ENCODE measurements around the gene SOWAHB.
"Not testable (repeated sequence)": the region's sequence is repeated elsewhere in the genome, so short reads cannot be mapped to it uniquely, and the experiment has no call there.

The SOWAHB gene

DNA sequence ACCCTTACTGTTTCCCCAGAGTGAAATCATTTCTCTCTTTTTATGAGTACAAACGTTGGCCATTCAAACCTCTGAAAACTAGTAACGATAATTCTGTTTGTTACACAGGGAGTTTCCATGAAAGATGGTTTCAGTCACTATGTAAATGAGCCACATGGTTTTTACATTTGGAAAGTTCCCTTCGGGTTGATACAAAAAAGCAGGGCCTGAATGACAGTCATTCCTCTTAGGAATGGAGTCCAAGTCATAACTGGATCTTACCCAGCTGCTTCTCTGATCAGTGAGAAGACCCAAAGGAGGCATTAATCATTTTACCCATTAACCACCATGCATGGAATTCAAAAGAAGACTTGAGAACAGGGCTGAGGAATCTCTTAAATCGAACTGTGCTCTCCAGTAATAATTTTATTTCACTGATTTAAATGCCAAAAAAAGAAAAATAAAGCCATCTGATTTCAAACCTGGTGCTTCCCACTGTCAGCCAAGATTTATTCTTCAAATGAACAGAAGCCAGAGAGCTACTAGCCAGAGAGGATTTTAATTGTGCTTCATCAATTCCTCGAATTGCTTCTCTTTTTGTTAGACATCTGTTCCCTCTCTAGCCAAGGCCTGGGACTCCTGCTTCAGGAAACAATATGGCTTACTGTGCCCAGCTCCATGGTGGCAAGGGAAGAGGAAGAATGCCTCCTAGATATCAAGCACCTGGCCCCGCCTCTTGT is 3.2 kb downstream of the SOWAHB start:
- no peak for DNase-seq (ENCODE audit: low read depth)

DNA sequence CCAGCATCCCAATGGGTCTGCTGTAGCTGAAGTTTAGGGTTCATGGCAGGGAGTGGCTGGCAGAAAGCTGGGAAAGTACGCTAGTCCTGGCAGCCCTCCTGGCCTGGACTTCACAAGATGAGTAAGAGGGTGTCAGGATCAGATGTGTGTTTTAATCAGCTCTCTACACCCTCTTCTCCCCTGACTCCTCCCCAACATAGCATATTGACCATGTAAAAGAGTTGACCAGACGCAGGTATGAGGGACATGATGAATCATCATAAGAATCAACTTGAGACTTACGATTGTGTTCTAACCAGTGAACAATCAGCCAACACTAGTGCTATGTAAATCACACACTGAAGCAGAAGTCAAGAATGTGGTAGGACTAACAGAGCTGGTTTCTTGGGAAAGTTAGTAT is 5.3 kb downstream of the SOWAHB start:
- DNase-seq (ENCODE audit: low read depth): no peak

DNA sequence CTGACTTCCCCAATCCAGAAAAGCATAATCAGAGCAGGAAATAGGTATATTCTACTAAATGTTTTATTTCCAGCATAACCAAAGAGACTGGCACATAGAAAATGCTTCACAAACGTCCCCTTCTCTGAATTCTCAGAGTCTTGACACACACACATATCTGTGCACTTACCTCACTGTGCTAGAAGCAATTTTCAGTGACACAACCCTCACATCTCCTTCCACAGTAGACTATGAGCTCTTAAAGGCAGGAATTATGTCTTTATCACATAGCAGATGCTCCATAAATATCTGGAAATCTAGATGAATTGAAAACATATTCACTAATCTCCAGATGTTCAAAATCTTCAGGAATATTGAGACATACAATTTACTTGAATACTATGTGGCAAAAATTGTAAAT is 5.9 kb downstream of the SOWAHB start:
- no peak for DNase-seq (ENCODE audit: low read depth)

DNA sequence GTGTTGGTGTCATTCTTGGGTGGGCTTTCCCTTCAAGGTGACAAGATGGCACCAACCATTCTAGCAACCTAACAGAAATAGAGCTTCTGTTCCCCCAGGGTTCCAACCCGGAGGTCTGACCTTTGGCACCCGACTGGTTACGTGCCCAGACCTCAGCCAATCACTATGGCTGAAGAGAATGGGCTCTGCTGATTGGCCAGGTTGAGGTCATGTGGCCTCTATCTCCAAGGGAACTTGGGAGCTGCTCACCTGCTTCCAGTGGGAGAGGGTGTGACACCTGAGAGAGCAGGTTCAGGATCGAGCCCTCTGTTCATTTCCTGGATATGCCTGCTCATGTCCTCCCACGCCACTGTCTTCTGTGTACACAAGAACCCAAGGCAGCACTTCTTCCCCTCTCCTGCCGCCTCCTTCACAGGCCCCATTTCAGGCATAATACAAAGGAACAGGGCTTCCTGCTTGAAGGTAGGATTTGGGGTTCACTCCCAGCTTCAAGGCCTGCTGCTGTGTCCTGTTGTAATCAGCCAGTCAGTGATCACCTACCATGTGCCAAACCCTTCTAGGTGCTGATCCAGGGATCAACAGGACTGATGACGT is 11.0 kb downstream of the SOWAHB start:
- DNase-seq (ENCODE audit: low read depth): no peak

DNA sequence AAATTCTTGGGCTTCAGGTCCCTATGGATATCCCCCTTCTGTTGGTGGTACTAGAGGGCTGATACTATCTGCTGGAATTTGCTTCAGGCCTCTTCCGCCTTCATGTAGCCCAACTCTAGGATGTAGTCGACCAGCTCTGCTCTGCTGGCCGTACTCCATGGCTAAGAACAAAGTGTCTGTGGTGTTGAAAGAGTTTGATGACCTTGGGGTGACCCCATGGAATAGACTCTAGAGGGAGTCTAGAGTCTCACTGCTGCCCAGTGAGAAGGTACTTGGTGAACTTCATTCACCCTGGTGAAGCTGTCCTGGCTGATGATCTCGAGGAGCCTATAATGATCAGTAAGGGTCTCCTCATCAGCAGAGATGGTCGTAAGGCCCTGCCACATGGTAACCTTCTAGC is 11.7 kb downstream of the SOWAHB start:
- DNase-seq (ENCODE audit: low read depth): no peak

DNA sequence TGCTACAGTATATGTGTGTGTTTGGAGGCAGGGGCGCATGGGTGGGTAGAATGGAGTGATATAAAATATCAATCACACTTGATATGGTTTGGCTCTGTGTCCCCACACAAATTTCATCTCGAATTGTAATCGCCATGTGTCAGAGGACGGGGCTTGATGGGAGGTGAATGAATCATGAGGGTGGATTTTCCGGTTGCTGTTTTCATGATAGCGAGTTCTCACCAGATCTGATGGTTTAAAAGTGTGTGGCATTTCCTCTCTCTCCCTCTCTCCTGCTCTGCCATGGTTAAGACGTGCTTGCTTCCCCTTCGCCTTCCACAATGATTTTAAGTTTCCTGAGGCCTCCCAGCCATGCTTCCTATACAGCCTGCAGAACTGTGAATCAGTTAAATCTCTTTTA is 14.8 kb downstream of the SOWAHB start:
- peak; percentile 18 for DNase-seq (ENCODE audit: low read depth)

DNA sequence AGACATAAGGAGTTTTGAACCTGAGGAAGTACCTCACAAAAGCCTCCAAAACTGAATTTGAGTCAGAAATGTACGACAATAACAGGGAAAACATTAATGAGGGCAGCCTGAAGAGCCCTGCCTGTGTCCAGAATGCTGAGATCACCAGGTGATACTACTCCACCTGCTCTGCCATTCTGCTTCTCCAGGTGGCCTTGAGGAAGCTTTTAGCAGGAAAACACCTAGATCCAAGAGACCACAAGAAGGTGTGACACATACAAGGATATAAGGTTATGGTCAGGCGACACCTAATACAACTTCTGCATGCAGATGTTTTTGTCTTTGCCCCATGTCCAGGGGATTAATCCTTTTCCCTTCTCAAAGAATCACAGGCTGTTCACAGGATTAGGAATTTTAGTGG is 15.3 kb downstream of the SOWAHB start:
- DNase-seq (ENCODE audit: low read depth): no peak

DNA sequence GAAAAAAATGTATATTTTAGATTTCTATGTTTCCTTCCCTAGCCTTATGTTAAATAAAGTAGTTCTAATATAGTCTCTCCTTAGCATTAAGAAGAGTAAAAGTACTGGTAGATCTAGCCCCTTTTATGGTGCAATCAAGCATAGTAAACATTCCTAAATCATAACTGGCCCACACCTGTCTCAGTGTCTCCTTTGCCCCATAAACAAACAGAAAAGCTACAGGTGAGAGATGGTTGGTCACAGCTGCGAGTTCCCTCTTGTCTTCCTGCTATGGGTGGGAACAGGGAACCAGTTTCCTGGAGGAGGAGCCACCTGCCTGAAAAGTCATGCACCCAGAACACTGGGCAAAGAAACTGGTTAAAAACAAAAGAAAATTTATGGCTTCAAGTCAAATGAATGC is 16.6 kb downstream of the SOWAHB start:
- no peak for DNase-seq (ENCODE audit: low read depth)

DNA sequence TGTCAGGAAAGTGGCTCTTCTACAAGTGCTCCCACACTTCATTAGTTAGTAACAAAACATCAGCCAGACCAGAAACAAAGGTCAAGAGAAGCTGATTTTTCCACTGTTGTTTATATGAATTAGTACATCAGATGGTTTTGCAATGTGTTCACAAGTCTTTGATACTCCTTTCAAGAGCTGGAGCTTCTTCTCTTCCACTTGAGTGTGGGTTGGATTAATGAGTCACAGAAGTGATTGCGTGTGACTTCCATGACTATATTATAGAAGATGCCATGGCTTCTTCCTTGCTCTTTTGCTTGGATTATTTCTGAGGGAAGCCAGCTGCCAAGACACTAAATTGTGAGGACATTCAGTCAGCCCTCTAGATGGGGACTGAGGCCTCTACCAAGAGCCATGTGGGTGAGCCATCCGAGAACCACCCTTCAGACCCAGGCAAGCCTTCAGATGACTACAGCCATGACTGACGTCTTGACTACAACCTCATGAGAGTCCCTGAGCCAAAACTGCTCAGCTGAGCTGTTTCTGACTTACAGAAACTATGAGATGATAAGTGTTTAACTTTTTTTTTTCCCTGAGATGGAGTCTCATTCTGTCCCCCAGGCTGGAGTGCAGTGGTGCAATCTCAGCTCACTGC is 18.1 kb downstream of the SOWAHB start:
- DNase-seq (ENCODE audit: low read depth): peak; percentile 31

DNA sequence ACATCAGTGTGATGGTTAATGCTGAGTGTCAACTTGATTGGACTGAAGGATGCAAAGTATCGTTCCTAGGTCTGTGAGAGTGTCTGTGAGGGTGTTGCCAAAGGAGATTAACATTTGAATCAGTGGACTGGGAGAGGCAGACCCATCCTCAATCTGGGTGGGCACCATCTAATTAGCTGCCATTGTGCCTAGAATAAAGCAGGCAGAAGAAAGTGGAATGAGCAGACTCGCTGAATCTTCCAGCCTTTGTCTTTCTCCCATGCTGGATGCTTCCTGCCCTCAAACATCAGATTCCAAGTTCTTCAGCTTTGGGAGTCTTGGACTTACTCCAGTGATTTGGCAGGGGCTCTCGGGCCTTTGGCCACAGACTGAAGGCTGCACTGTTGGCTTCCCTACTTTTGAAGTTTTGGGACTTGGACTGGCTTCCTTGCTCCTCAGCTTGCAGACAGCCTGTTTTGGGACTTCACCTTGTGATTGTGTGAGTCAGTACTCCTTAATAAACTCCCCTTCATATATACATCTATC is 19.2 kb downstream of the SOWAHB start:
- DNase-seq (ENCODE audit: low read depth): not testable (repeated sequence)

DNA sequence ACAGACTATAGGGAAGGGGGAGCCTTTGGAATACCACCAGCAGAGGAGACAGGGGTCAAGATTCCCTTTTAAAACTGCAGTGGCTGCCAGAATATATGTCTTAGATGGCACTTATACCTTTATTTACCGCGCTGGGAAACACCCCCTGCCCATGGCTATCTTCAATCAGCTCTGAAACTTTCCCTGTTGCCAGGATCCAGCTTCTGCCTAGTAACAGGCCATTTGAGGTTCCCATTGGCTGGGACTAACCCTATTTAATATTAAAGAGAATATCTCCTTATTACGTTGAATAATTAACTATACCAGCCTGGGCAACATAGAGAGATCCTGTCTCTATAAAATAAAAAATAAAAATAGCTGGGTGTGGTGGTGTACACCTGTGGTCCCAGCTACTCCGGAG is 23.8 kb downstream of the SOWAHB start:
- DNase-seq (ENCODE audit: low read depth): no peak

DNA sequence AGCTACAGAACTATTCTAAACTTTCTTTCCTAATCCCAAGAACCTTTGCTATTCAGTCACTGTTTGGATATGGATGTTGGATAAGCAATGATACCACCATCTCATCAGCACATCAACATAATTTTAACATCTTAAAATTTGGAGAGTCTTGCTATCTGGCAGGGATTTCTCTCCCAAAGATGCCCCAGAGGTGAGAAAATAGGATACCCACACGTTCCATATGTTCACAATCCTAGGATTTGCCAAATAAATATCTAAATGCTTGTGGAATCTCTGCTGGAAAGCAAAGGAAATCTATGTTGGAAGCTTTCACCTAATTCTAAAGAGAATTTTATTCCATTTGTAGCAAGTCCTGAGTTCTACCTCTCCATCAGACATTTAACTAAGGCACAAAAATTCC is 24.4 kb downstream of the SOWAHB start:
- DNase-seq (ENCODE audit: low read depth): no peak

DNA sequence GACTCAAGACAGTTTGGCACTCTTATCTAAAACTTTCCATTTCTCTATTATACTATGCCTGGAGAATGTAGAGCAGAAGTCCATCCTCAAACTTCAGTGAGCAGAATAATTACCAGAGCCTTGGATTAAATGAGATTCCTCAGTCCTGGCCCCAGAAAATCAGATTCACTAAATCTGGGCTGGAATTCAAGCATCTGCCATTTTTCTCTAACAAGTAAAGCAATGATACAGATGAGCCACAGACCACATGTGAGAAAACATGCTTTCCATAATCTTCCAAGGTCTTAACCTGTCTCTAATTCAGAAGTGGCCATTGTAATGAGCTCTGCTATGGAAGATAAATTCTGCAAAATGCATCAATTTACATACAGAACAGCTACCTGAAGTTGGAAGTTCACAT is 25.4 kb downstream of the SOWAHB start:
- DNase-seq (ENCODE audit: low read depth): peak; percentile 6

DNA sequence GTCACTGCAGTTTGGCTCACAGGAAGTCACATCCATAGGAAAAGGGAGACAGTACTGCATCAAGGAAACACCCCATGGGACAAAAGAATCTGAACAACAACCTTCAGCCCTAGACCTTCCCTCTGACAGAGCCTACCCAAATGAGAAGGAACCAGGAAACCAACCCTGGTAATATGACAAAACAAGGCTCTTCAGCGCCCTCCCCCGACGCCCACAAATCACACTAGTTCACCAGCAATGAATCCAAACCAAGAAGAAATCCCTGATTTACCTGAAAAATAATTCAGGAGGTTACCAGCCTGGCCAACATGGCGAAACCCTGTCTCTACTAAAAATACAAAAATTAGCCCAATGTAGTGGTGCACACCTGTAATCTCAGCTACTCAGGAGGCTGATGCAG is 29.2 kb downstream of the SOWAHB start:
- DNase-seq (ENCODE audit: low read depth): not testable (repeated sequence)

DNA sequence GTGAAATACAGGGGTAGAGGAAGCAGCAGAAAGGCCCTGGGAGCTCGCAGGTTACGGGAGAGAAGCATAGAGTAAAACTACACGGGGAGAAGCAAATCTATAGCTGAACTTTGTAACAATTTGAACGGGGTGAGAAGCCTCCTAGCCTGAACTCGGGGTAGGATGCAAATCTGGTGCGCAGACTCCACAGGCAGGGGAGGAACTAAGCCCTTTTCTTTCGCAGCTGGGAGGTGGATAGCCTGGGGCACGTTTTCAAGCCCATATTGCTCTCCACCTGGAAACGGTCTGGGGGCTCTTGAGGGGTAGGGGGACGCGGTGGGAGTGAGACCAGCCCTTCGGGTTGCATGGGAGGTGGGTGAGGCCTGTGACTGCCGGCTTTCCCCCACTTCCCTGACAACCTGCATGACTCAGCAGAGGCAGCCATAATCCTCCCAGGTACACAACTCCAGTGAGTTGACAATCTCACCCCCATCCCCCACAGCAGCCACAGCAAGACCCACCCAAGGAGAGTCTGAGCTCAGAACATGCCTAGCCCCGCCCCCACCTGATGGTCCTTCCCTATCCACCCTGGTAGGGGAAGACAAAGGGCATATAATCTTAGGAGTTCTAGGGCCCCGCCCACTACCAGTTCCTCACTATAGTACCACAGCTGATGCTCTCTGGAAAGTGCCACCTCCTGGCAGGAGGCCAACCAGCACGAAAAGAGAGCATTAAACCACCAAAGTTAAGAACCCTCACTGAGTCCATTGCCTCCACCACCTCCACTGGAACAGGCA is 29.9 kb downstream of the SOWAHB start:
- no peak for DNase-seq (ENCODE audit: low read depth)

DNA sequence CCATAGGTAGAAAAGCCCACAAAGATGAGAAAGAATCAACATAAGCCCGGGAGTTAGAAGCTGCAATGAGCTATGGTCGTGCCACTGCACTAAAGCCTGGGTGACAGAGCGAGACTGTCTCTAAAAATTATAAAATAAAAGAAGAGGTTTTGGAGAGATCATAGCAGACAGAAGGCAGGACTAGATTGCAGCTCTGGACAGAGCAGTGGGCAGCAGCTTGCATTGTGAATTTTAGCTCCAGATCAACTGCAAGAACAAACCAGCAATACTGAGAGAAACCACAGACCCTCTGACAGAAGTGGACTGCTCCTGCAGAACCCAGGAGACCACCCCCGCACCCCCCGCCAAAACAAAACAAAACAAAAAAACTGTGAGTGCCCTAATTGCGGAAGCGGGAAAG is 30.6 kb downstream of the SOWAHB start:
- no peak for DNase-seq (ENCODE audit: low read depth)

DNA sequence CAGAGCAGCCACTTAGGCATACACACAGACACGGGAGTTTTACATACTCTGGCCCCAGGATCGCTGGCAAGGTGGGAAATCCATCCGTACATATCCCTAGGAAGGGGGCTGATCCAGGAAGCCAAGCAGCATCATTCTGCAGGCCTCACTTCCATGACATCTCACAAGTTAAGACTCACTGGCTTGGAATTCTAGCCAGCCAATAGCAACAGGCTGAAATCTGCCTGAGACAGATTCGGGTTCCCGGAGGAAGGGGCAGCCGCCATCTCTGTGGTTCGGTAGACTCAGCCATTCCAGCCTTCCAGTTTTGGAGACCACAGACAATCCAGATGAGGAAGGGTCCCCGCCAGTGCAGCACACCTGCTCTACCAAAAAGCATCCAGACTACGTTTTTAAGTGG is 31.3 kb downstream of the SOWAHB start:
- DNase-seq (ENCODE audit: low read depth): no peak

DNA sequence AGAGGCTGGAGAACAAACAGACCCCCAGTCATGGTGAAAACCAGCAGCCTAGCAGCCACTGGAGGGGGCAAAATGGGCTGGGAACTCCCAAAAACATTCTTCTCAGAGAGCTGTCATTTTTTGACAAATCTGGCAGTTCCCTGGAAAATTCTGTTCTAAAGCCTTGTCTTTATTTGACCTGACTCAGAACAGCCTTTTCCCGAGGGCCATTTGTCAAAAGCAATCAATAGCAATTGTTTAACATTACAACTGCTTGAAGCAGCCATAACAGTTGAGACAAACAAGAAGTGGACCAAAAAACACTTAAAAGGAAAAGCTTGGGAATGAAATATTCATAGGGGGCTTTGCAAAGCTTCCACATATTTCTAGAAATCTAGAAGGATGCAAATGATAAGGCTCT is 39.6 kb downstream of the SOWAHB start:
- no peak for DNase-seq (ENCODE audit: low read depth)

DNA sequence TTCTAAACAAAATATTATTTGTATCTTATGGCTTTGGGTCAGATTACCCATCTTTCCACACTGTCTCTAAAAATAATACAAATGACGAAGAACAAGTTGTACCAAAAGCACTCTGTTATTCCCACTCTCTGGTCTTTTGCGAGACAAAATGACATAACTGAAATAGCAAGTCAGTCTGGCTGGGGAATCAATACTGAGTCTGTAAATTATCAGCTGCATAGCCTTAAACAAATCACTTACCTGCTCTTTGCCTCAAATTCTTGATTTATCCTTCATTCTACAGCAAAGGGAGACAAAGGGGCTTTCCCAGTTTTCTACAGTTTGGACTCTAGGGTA is 40.9 kb downstream of the SOWAHB start:
- no peak for DNase-seq (ENCODE audit: low read depth)

DNA sequence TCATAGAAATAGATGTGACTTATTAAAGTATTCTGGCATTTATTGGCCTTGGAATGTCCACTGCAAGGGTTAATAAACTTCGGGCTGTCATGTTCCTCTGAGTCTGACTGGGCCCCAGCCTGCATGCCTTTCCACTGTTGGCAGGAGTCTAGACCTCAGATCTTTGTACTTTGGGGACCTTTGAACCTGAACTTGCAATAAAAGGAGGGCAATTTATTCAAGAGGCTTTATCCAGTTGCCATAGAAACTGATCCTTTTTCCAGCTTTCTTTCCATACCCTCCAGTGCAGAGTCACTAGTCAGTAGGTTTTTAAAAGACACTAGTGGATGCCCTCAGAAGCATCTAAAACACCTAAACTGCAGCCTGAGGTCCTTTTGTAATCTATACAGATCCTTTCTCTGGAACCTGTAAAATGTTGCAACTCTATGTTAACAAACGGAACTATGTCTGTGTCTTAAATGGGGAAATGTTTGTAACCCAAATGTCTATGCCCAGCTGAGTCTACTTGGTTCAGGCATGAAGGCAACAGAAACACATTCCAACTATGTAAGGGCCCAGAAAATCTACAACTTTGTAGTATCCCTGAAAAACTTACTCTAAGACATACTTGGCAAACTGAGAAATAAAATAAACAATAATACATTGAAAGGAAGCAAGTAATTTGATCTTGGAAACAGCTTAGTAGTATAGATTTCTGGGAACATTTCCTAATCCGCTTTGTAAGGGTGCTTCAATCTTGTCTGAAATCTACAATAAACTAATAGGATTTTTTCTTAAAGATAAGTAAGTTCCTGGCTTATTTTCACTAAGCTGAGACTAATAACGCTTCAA is 41.5 kb downstream of the SOWAHB start:
- DNase-seq (ENCODE audit: low read depth): peak; percentile 52

DNA sequence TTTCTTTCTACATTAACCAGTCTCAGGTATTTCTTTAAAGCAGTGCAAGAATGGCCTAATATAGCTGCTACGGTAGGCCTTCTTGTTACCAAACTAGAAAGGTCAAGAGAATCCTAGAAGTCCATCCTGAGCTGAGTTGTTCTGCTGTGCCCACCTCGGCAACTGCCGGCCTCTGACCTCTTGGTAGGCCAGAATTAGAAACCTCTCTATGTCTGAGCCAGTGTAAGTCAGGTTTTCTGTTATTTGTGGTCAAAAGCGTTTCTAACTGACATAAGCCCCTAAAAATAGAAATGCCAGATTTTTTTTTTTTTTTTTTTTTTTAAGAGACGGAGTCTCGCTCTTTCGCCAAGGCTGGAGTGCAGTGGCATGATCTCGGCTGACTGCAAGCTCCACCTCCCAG is 43.1 kb downstream of the SOWAHB start:
- no peak for DNase-seq (ENCODE audit: low read depth)

DNA sequence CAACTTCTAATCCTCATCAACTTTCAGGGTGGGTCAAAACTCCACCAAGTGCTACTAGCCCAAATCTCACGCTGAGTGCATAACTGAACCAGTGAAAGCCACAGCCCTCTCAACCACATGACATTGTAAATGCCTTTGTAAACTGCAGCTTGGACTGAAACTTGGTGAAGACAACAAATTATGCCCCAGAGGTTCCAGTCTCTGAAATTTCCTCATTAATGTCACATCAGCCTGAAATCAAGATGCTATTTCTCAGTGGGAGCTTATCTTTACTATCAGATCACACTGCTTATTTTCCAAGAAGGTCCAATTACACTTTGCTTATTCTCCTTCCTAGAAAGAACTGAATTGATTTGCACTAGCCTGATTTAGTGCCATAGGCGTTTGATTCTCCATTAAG is 46.6 kb downstream of the SOWAHB start:
- no peak for DNase-seq (ENCODE audit: low read depth)

Data from amniotic epithelial cell (primary cell).